ENCODE results near the gene FBXO2. TPM values are rescaled to one million over a fixed set of nuclear protein-coding genes. Genes with fewer than 3 reads are reported as not detected.

FBXO2 gene
- total RNA-seq, 1 experiment from 2014 or later, result 81.1 TPM

DNA sequence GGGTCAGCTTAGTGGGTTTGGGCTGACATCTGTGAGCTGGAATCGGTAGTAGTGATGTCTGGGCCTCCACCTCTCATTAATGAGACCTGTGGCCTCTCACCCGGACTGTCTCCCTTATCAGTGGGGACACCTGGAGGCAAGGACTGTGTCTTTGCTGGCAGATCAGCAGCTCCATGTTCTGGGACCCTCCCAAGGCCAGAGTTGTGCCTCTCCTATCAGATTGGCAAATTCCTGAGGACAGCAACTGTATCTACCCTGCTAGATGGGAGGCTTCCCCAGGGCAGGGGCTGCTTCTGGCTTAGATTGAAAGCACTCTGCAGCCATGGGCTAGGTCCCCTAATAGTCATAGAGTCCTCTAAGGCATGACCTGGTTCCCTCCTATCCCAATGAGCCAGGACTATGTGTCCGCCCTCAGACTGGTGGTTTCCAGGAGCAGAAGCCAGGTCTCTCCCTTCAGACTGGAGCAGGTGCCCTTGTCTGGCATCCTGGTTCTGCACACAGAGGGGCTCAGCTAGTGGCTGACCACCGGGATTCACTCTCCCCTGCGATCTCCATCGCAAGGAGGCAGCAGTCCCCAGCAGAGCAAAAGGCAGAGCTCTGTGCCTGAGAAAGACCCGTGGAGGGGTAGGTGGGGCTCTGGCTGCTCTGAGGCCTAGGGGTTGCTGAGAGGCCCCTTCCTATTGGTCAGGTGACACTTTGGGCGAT is 43.1 kb upstream of the FBXO2 start:
- no peak for DNase-seq (ENCODE audit: low read depth, low spot score)
- no peaks in the 10 kb centered on the region for H3K79me2 ChIP-seq (ENCODE audit: insufficient read depth, low read length)
- no peak overlapping the region for H3K4me3 ChIP-seq (replicated peaks in 1 of 2; ENCODE audit: low read depth in 1 of 2, low read length in 2 of 2)
- H3K4me1 ChIP-seq (ENCODE audit: control insufficient read depth in 1 of 2, insufficient read depth in 2 of 2, low read length in 2 of 2), result peaks cover 15 to 20% of the 10 kb centered on the region in 2 experiments
- ChIA-PET POLR2A (no interaction called here), RAD21 (ENCODE audit: low non-redundant PET in 1 of 2, low total read pairs in 2 of 2, uncharacterized antibody in 2 of 2, unreplicated experiment in 2 of 2) (no interaction called here), CTCF (no interaction called here)
- TF ChIP-seq SRF (IDR thresholded peaks at IDR 0.05; ENCODE audit: low read depth), result no peak
- TF ChIP-seq JUND (IDR thresholded peaks at IDR 0.05), result no peak
- no peak for TF ChIP-seq CBX3 (IDR thresholded peaks at IDR 0.05; ENCODE audit: low read depth)
- TF ChIP-seq, protein P1, sequence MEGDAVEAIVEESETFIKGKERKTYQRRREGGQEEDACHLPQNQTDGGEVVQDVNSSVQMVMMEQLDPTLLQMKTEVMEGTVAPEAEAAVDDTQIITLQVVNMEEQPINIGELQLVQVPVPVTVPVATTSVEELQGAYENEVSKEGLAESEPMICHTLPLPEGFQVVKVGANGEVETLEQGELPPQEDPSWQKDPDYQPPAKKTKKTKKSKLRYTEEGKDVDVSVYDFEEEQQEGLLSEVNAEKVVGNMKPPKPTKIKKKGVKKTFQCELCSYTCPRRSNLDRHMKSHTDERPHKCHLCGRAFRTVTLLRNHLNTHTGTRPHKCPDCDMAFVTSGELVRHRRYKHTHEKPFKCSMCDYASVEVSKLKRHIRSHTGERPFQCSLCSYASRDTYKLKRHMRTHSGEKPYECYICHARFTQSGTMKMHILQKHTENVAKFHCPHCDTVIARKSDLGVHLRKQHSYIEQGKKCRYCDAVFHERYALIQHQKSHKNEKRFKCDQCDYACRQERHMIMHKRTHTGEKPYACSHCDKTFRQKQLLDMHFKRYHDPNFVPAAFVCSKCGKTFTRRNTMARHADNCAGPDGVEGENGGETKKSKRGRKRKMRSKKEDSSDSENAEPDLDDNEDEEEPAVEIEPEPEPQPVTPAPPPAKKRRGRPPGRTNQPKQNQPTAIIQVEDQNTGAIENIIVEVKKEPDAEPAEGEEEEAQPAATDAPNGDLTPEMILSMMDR (IDR thresholded peaks at IDR 0.05 in 2 of 3, conservative IDR thresholded peaks at IDR 0.05 in 1 of 3; ENCODE audit: borderline replicate concordance in 1 of 3, insufficient read depth in 1 of 3, low read depth in 2 of 3, low read length in 2 of 3), result no peak
- TF ChIP-seq FOSL1 (IDR thresholded peaks at IDR 0.05; ENCODE audit: low read depth), result no peak
- no peak for TF ChIP-seq POLR2AphosphoS5 (IDR thresholded peaks at IDR 0.05; ENCODE audit: low read depth, low read length)
- TF ChIP-seq, protein P2, sequence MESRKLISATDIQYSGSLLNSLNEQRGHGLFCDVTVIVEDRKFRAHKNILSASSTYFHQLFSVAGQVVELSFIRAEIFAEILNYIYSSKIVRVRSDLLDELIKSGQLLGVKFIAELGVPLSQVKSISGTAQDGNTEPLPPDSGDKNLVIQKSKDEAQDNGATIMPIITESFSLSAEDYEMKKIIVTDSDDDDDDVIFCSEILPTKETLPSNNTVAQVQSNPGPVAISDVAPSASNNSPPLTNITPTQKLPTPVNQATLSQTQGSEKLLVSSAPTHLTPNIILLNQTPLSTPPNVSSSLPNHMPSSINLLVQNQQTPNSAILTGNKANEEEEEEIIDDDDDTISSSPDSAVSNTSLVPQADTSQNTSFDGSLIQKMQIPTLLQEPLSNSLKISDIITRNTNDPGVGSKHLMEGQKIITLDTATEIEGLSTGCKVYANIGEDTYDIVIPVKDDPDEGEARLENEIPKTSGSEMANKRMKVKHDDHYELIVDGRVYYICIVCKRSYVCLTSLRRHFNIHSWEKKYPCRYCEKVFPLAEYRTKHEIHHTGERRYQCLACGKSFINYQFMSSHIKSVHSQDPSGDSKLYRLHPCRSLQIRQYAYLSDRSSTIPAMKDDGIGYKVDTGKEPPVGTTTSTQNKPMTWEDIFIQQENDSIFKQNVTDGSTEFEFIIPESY (IDR thresholded peaks at IDR 0.05; ENCODE audit: extremely low read depth, insufficient replicate concordance, low read length), result no peak
- TF ChIP-seq ELF1 (IDR thresholded peaks at IDR 0.05; ENCODE audit: borderline replicate concordance, low read depth), result no peak
- TF ChIP-seq ZFX (IDR thresholded peaks at IDR 0.05), result no peak
- TF ChIP-seq TCF7L2 (IDR thresholded peaks at IDR 0.05; ENCODE audit: borderline replicate concordance, extremely low read depth, insufficient read depth, insufficient read length), result no peak
- TF ChIP-seq ZNF274 (IDR thresholded peaks at IDR 0.05; ENCODE audit: low read depth, low read length), result no peak
- no peak for TF ChIP-seq YY1 (IDR thresholded peaks at IDR 0.05; ENCODE audit: extremely low read depth, insufficient replicate concordance, low read depth, low read length)
- no peak for TF ChIP-seq RAD21 (IDR thresholded peaks at IDR 0.05; ENCODE audit: low read depth)
- TF ChIP-seq EZH2 (IDR thresholded peaks at IDR 0.05), result no peak
- TF ChIP-seq EGR1 (IDR thresholded peaks at IDR 0.05; ENCODE audit: low read depth), result no peak
- TF ChIP-seq POLR2A (IDR thresholded peaks at IDR 0.05; ENCODE audit: borderline replicate concordance, extremely low read depth, insufficient read depth, insufficient read length), result no peak
- no peak for TF ChIP-seq EZH2phosphoT487 (IDR thresholded peaks at IDR 0.05; ENCODE audit: borderline replicate concordance)
- no peak for TF ChIP-seq SP1 (IDR thresholded peaks at IDR 0.05; ENCODE audit: low read depth)
- TF ChIP-seq CEBPB (IDR thresholded peaks at IDR 0.05; ENCODE audit: low read depth), result no peak
- no peak for TF ChIP-seq SIN3A (IDR thresholded peaks at IDR 0.05; ENCODE audit: low read depth)
- H2AFZ ChIP-seq (ENCODE audit: low read depth, low read length, poor library complexity, severe bottlenecking), result no peak overlapping the region
- H4K20me1 ChIP-seq (ENCODE audit: insufficient read depth), result no peaks in the 10 kb centered on the region
- no peak overlapping the region for H3K27ac ChIP-seq (ENCODE audit: low read depth, low read length)
- no peak overlapping the region for H3K4me2 ChIP-seq (ENCODE audit: low read length)
- no peak overlapping the region for H3K9ac ChIP-seq (ENCODE audit: low read length)
- H3K9me3 ChIP-seq (ENCODE audit: control insufficient read depth in 1 of 2, insufficient read depth in 1 of 2, low read depth in 1 of 2, low read length in 2 of 2), result no peaks in the 10 kb centered on the region
- intact Hi-C loops (cut with micrococcal nuclease), result no loop called here
- no peaks in the 10 kb centered on the region for H3K36me3 ChIP-seq (ENCODE audit: control insufficient read depth in 1 of 2, insufficient read depth in 2 of 2, low read length in 2 of 2)
- BruUV-seq (replicated peaks), result no TSS peak
- no peaks in the 10 kb centered on the region for H3K9me2 ChIP-seq (ENCODE audit: insufficient read depth)
- no peak for ATAC-seq
- peaks cover 17% of the 10 kb centered on the region; the same call in 1 of the 2 replicates for H3K27me3 ChIP-seq (ENCODE audit: insufficient read depth, low read length)
